ENCODE results near the gene MCFD2. TPM values are rescaled to one million over a fixed set of nuclear protein-coding genes. Genes with fewer than 3 reads are reported as not detected.

Gene MCFD2
- polyA plus RNA-seq, 1 donor (not counting 4 experiments of a cell fraction or from before 2014, with no cell fraction given) = 132 TPM

DNA sequence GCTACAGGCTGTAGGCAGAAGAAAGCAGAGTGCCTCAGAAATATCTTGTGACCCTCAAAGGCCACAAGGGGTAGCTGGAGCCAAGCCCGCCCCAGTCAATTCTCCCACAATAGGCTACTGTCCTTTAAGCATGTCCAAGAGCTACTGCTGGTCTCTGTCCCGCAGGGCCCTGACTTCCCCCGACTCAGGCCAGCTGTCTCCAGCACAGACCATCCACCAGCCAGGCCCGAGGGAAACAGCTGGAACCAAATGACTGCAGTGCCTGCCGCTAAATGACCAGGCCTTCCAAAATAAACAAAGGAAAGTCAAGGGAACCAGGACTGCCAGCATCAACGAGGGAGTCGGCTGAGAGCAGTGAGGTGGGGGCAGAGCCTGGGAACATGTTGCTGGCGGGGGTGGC, 36.7 kb downstream of the MCFD2 start:
- Histone ChIP-seq H2AFZ (ENCODE audit: control insufficient read depth, low read length) (no peak overlapping the region), H4K20me1 (ENCODE audit: control insufficient read depth, extremely low read depth, insufficient read depth, low read length) (no peaks in the 10 kb centered on the region), H3K9me1 (ENCODE audit: control insufficient read depth, extremely low read depth, insufficient read depth, low read length) (no peaks in the 10 kb centered on the region), H3K4me3 (ENCODE audit: control insufficient read depth in 2 of 3, extremely low read depth in 1 of 3, insufficient read depth in 2 of 3, low read depth in 1 of 3, low read length in 3 of 3) (no peak overlapping the region), H3K27ac (ENCODE audit: control insufficient read depth, insufficient read depth, low read length) (no peak overlapping the region), H3K79me2 (ENCODE audit: control insufficient read depth, insufficient read depth, low read length) (no peaks in the 10 kb centered on the region), H3K36me3 (ENCODE audit: control insufficient read depth in 2 of 2, extremely low read depth in 1 of 2, insufficient read depth in 2 of 2, low read length in 2 of 2) (no peaks in the 10 kb centered on the region), H3K9me3 (ENCODE audit: control insufficient read depth, low read depth, low read length) (no peaks in the 10 kb centered on the region), H3K27me3 (ENCODE audit: control insufficient read depth, extremely low read depth, insufficient read depth, low read length) (peaks cover 15% of the 10 kb centered on the region), H3K9ac (ENCODE audit: control insufficient read depth, extremely low read depth, insufficient read depth, low read length) (no peak overlapping the region), H3K4me1 (ENCODE audit: control insufficient read depth, extremely low read depth, insufficient read depth, low read length) (peaks cover 9% of the 10 kb centered on the region), H3K4me2 (ENCODE audit: control insufficient read depth, extremely low read depth, insufficient read depth, low read depth, low read length) (no peak overlapping the region)
- FAIRE-seq (no peak), DNase-seq (ENCODE audit: low read depth, low spot score) (no peak)
- dilution Hi-C loops (cut with MboI; ENCODE audit: extremely low pct_ligation_motif_present, low sequenced_read_pairs) = no loop called here
- TF ChIP-seq EZH2 (IDR thresholded peaks at IDR 0.05; ENCODE audit: low read length) = no peak
- TF ChIP-seq, protein P1, sequence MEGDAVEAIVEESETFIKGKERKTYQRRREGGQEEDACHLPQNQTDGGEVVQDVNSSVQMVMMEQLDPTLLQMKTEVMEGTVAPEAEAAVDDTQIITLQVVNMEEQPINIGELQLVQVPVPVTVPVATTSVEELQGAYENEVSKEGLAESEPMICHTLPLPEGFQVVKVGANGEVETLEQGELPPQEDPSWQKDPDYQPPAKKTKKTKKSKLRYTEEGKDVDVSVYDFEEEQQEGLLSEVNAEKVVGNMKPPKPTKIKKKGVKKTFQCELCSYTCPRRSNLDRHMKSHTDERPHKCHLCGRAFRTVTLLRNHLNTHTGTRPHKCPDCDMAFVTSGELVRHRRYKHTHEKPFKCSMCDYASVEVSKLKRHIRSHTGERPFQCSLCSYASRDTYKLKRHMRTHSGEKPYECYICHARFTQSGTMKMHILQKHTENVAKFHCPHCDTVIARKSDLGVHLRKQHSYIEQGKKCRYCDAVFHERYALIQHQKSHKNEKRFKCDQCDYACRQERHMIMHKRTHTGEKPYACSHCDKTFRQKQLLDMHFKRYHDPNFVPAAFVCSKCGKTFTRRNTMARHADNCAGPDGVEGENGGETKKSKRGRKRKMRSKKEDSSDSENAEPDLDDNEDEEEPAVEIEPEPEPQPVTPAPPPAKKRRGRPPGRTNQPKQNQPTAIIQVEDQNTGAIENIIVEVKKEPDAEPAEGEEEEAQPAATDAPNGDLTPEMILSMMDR (optimal IDR thresholded peaks at IDR 0.05 in 1 of 3, IDR thresholded peaks at IDR 0.05 in 1 of 3, conservative IDR thresholded peaks at IDR 0.05 in 1 of 3; ENCODE audit: extremely low read depth in 1 of 3, insufficient read depth in 2 of 3, low read length in 3 of 3) = no peak

DNA sequence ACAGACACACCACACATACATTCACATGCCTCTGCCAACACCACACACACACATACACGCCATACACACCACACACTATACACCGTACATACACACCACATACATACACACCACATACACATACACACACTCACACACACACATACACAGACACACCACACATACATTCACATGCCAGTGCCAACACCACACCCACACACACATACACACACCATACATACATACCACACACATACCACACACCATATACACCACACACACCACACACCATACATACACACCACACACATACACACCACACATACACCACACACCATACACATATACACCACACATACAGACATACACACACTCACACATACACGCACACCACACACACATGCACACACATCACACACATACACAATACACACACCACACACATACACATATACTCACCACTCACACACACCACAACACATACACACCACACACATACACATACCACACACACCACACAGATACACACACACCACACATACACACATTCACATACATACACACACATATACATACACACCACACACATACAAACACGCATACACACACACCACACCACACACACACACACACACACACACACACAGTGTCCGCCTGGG, 37.2 kb downstream of the MCFD2 start:
- FAIRE-seq = no peak
- Histone ChIP-seq H3K9ac (ENCODE audit: control insufficient read depth, extremely low read depth, insufficient read depth, low read length) (no peak overlapping the region), H3K4me1 (ENCODE audit: control insufficient read depth, extremely low read depth, insufficient read depth, low read length) (peaks cover 13% of the 10 kb centered on the region), H3K27ac (ENCODE audit: control insufficient read depth, insufficient read depth, low read length) (no peak overlapping the region), H3K36me3 (ENCODE audit: control insufficient read depth in 2 of 2, extremely low read depth in 1 of 2, insufficient read depth in 2 of 2, low read length in 2 of 2) (no peaks in the 10 kb centered on the region), H3K4me3 (ENCODE audit: control insufficient read depth in 2 of 3, extremely low read depth in 1 of 3, insufficient read depth in 2 of 3, low read depth in 1 of 3, low read length in 3 of 3) (no peak overlapping the region), H3K9me1 (ENCODE audit: control insufficient read depth, extremely low read depth, insufficient read depth, low read length) (no peaks in the 10 kb centered on the region), H3K9me3 (ENCODE audit: control insufficient read depth, low read depth, low read length) (no peaks in the 10 kb centered on the region), H2AFZ (ENCODE audit: control insufficient read depth, low read length) (no peak overlapping the region), H3K79me2 (ENCODE audit: control insufficient read depth, insufficient read depth, low read length) (no peaks in the 10 kb centered on the region), H3K4me2 (ENCODE audit: control insufficient read depth, extremely low read depth, insufficient read depth, low read depth, low read length) (no peak overlapping the region), H3K27me3 (ENCODE audit: control insufficient read depth, extremely low read depth, insufficient read depth, low read length) (peaks cover 13% of the 10 kb centered on the region), H4K20me1 (ENCODE audit: control insufficient read depth, extremely low read depth, insufficient read depth, low read length) (no peaks in the 10 kb centered on the region)
- TF ChIP-seq, protein P1 (optimal IDR thresholded peaks at IDR 0.05 in 1 of 3, IDR thresholded peaks at IDR 0.05 in 1 of 3, conservative IDR thresholded peaks at IDR 0.05 in 1 of 3; ENCODE audit: extremely low read depth in 1 of 3, insufficient read depth in 2 of 3, low read length in 3 of 3) = no peak
- no peak for TF ChIP-seq EZH2 (IDR thresholded peaks at IDR 0.05; ENCODE audit: low read length)
- no peak for DNase-seq (ENCODE audit: low read depth, low spot score)
- dilution Hi-C loops (cut with MboI; ENCODE audit: extremely low pct_ligation_motif_present, low sequenced_read_pairs) = no loop called here
